GM21528 (cell line): ENCODE data around the gene KRTAP10-12.

ENCODE experiments used
- ATAC-seq: cut with Tn5 transposase; IDR thresholded peaks from one replicate; pipeline ENCODE4 v1.9.1; 2021; ENCODE audit warnings: mild to moderate bottlenecking, moderate library complexity; ENCODE audit not compliant: unreplicated experiment, low FRiP score

Gene KRTAP10-12

DNA sequence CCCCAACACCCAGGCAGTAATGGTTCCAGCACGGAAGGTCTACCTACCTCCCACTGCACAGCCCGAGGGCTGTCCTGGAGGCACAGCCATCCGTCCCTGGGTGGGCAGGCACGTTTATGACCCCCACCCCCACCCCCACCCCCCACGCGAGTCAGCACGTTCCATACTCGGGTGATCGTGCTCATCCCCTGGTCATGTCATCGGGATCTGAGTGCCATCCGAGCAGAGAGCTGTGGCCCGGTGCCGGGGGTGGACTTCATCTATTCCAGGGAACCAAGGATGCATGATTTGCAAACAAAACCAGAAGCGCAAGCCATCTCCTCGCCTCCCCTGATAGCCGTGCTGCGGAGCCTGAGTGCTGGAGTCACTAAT lies 13.3 kb downstream of the KRTAP10-12 start:
- ATAC-seq, result no peak

DNA sequence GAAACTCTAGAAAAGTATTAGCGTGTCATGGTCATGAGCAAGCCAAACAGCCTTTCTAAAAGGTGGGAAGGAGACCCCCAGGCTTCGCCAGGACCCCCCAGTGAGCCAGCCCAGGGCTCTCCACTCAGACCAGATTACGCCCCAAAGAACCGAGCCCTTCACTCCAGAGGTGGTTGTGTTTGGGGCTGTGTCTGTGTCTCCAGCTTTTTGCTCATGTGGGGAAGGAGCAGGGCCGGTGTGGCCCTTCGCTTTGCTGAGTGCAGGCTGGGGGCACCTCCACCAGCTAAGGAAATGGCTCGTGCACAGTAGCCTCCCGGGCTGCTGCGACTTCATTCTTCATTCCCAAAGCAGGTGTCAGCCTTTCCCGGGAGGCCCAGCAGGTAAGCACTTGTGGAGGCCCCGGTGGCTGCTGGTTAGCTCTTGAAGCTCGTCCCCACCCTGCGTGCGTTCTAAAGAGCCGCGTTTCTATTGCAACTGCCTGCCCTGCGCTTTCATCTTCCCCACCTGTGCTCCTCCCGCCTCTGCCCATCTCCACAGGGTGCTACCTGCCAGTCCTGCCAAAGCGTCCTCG lies 13.9 kb downstream of the KRTAP10-12 start:
- no peak for ATAC-seq

DNA sequence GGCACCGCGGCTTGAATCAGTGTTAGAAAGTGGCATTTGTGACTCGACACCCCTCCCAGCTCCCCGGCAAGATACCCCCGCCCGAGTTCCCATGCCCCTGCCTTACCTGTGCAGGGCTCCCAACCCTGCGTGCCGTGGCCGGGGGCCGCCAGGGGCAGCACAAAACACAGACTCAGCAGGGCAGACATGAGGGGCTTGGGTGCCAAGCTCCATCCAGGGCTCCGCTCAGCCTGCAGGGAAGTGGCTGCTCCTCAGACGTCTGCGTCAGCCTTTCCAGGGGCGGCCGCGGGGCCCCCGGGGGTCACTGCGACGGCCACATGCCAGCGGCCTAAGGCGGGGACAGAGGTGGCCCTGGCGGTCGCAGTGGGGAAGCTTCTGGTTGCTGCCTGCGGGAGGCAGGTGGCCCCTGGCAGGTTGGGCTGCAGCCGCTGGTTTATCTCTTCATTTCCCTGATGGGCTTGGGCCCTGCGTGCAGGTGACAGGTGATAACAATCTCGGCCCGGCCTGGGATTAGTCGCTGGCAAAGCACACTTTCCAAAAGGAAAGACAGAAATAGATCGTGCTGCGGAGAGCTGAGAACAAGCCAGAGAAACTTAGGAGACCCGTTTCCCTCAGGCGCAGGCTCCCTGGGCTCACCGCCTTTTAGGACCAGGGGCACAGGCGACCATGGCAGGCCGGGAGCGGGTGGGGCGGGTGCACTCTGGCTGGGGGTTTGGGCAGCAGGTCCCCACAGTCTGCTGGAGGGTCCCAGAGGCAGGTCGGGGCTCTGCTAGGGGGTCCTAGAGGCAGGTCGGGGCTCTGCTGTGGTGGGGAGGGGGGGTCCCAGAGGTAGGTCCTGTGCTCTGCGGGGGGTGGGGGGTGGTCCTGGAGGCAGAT lies 14.6 kb downstream of the KRTAP10-12 start, which contains the start of gene TSPEAR:
TSPEAR (minus strand) TSS at position 246 of the 876 bp plus-strand sequence; CDS start at position 188, 58 bp downstream.
- no peak for ATAC-seq

DNA sequence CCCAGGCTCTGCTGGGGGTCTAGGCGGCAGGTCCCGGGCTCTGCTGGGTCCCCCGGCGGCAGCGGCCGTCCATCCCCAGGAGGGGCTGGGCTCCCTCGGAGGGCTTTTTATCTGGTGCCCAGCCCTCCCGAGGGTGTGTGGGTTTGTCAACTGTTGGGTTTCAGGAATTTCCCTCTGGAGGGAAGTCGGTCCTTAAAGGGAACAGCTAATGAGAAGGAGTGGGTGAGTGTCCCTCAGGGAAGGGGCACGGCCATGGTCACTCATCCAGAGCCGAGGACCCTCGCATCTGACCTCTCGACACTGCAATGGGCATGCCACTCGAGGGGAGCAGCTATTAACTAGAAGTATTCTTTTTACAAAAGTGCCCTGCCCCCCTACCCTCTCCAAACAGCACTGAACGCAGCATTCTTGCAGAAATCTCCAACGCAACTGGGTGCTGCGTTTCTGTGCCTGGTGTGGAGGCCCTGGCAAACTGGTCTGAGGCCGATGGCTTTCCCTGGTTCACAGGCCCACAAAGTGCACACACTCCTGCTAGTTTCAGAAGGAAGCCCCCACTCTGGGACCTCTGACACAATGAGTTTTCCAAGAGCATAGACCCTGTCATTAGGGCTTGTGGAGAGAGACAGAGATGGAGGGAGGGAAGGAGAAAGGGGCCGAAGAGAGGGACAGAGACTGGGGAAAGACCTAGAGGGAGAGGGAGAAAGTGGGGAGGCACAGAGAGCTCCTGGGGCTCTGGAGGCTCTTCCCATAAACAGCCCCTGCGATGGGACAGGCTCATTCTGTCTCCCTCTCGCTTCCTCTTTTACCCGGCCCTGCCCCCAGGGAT lies 15.4 kb downstream of the KRTAP10-12 start:
- no peak for ATAC-seq

DNA sequence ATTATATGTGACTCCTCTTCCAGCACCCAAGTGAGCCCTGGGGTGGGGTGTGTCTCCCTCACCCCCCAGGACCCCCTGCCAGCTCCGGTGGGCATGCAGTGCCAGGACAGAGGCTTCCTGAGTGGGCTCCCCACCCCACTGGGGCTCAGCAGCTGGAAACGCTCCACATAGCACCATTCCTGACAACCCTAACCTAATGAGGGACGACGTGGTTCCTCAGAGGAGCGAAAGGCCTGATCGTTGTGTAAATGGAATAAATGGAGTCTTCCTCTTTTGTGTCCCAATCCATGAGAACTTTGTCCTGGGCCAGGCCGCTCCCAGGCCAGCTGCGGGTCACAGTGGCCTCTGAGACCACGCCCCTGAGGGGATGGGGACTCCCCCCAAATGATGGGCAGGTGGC lies 16.2 kb downstream of the KRTAP10-12 start:
- no peak for ATAC-seq

DNA sequence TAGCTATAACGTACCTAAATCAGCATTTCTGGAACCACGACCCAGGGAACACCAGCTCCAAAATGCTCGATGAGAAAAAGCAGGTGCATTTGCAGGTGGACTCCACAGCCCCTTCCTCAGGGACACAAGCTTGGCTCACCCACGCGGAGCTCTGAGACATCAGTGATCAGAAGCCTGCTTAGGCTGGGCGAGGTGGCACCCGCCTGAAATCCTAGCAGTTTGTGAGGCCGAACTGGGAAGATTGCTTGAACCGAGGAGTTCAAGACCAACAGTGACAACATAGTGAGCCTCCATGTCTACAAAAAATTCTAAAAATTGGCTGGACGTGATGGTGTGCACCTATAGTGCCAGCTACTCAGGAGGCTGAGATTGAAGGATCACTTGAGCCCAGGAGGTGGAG lies 16.9 kb downstream of the KRTAP10-12 start:
- no peak for ATAC-seq

DNA sequence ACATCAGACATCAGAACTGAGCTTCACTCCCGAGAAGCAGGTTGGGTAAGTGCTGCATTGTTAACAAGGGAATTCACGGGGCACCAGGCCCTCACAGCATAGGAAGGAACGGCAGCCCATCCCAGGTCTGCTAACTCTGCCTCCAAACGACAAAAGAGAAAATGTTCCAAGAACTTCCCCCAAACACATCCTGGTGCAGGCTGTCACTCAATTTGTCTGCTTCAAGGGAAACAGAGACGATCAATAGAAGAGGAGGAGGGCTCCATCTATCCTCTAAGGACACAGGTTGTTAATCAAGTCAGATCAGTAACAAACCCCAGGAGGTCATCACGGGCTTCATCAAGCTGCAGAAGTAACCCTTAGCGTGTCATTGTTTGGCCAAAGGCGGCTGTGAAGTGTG lies 17.9 kb downstream of the KRTAP10-12 start:
- ATAC-seq, result no peak

DNA sequence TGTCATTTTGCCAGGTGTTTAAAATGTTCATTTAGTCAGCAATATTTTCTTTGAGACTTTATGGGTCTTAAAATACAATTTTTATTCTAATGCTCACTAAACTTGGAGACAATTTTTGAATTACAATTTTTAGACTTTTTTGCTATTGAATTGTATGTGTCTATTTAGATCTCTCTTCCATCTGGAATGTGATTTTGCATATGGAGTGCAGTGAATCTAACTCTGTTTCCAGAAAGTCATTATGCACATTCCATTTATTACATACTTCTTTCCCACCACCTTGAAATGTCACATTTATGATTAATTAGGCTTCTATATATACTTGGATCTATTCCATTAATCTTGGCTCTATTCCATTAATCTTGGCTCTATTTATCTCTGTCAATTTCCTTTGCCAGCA lies 20.0 kb downstream of the KRTAP10-12 start:
- ATAC-seq, result no peak

DNA sequence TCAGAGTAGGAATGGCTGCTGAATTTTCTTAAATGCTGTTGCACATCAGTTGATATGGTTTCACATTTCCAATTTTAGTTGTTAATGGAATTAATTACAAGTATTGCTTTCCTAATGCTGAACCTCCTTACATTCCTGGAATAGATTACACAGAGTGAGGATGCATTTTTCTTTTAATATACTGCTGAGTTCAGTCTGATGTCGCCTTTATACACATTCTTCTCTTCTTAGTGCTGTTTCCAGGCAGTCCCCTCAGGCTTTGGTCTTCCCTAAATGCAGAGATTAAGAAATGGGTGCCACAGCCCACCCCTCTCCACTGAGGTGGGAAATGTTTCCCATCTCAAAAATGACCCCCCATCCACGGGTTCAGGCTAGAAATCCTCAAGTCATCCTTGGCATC lies 21.1 kb downstream of the KRTAP10-12 start:
- no peak for ATAC-seq

DNA sequence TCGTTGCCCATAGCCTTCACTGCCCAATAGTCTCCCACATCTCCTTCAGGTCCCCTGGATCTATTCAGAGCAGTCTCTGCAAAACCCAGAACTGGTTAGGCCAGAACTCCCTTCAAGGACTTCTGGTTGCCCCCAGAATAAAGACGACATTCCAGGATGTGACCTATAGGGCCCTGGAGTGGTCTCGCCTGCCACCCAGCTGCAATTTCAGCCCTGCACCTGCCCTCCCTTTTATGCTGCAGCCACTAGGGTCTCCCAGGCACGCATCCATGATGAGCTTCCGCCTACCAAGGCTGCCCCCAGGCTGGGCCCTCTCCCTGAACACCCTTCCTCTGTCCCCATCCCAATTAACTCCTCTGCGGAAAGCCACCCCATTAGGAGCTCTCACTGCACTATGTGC lies 21.6 kb downstream of the KRTAP10-12 start:
- ATAC-seq, result no peak

DNA sequence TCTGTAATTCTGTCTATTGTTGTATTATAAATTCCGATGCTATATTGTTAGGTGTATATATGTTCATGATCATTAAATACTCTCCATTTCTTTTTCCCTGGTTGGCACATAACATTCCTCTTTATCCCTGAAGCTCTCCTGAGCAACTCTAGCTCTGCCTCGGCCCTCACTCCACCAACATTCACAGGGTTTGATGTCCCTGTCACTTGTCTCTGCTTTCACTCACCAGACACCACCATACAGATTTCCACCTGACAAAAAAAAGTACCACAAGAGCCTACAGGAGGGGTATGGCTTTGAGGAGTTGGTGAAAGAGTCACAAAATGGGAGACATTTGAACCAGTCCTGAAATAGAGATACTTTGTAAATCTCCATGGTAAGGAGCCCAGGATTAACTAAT lies 23.2 kb downstream of the KRTAP10-12 start:
- ATAC-seq, result no peak

DNA sequence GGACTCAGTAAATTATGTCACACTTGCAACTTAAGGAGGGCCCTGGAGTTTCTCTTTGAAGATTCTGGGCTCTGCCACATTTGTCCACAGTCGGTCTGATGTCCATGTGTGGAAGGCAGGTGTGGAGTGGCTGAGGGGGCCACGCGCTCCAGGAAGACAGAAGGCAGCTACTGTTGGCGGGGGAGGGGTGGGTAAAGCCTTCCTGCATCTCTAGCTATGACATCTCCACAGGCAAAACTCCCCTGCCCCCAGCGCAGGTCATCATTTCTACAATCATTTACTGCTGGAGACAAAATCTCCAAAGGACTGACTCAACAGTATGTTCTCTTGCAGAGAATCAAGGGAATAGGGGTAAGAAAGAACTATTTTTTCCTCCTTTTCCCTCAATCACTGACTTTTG lies 25.8 kb downstream of the KRTAP10-12 start:
- no peak for ATAC-seq

DNA sequence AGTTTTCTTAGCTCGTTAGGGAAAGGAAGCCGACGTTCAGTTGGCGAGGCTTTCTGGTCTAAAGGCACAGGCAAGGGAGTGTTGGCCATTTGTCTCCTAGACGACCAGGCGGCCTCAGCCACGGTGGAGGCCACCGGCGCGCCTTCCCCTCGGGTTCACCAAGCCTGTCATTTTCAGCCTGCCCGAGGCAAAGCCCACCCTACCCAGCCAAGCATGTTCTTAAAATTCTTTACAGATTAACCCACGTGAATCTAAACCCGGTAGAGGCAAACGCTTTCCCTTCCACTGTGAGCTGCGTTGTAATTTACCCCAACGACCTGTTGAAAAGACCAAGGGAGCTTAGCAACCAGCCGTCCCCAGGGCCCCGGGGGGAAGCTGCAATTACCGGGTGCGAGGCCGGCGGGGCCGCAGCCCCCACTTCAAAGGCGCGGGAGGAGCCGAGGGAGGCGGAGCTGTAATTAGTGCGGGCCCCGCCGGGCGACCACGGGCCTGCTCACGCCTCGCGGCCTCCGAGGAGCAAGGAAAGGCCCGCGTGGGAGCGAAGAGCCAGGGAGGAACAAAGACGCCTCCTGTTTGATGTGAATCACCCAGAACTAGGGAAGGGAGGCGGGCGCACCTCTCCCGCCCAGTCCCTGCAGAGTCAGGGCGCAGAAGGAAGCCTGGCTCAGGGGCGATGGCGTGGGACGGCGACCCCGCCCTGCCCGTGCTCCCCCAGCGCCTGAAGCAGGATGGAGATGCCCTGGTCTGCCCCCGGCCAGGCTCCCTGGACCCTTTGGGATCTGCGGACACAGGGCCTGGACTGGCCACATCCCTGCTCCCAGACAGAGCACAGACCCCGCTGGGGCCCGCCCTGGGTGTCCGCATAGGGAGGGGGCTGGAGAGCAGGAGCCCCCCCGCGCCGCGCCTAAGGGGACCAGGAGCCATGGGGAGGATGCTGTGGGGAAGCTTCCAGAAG lies 26.5 kb downstream of the KRTAP10-12 start:
- ATAC-seq, result no peak

DNA sequence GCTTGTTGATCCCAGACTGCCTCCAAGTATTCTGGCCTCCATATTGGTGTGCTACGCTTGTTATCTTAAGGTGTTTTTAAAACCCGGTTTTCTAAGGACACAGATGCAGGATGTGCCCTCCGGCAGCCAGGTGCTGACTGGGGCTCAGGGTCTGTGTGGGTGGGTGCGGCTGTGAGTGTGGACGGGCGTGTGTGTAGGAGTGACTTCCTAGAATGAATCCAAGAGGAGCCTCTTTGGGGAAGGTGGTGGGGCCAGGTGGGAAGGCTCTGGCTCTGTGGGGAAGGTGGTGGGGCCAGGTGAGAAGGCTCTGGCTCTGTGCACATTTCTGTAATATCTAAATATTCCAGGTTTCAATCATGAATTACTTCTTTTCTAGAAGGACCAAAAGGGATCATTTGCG lies 27.2 kb downstream of the KRTAP10-12 start:
- ATAC-seq, result no peak

DNA sequence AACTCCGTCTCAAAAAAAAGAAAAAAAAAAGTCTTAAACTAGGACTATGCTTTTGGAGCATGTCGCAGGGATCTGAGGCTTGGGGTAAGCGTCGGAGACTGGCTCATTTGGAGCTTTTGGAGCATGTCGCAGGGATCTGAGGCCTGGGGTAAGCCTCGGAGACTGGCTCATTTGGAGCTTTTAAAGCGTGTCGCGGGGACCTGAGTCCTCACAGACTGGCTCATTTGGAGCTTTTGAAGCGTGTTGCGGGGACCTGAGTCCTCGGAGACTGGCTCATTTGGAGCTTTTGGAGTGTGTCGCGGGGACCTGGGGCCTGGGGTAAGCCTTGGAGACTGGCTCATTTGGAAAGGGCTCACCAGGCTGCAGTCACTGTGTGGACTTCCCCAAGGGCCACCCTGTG lies 28.0 kb downstream of the KRTAP10-12 start:
- no peak for ATAC-seq

DNA sequence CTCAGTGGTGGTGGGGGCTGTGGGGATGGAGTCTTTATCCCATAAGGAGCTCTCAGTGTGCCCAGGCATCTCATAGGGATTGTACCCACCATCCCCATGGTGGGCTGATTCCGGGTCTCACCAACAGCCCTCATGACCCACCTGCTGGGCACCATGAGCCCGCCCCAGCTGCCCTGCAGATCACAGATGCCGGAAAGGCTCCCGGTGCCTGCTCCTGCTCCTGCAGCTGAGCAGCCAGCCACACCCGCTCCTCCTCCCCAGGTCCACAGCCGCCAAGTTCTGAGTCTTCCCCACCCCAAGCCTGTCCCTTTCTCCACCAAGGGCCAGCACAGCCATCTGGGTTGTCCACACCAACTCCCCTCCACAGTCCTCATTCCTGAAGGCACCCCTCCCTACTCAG lies 29.9 kb downstream of the KRTAP10-12 start:
- ATAC-seq, result no peak

DNA sequence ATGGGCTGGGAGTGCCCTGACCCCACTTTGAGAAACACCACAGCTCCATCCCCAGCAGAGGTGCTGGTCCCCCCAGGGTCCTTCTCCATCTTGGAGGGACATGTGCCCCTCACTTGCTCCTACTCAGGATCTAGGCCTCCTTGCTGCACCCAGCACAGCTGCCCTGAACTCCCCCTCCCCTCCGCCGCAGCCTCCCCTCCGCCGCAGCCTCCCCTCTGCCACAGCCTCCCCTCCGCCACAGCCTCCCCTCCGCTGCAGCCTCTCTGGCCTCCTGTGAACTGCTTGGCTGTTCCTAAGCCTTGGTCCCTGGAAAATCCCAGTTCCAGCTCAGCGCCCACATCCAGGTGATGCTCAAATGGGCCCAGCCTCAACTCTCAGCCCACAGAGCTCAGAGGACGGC lies 30.3 kb downstream of the KRTAP10-12 start:
- no peak for ATAC-seq

DNA sequence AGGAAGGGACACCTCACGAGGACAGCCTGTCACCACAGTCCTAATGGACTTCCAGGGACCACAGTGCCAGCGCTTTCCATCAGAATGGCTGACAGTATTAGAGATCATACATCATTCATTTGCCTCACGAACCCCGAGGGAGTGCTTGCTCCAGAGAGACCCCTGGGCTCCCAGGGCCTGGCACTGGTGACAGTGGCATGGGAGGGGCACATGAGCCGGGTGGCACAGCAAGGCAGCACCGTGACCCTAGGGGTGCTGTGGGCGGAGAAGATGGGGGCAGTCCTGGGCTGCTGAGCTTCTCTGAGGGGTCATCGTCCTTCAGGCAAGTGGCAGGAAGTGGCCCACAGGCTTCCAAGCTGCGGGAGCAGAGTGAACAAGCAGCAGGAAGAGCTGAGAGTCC lies 30.8 kb downstream of the KRTAP10-12 start:
- ATAC-seq, result no peak

DNA sequence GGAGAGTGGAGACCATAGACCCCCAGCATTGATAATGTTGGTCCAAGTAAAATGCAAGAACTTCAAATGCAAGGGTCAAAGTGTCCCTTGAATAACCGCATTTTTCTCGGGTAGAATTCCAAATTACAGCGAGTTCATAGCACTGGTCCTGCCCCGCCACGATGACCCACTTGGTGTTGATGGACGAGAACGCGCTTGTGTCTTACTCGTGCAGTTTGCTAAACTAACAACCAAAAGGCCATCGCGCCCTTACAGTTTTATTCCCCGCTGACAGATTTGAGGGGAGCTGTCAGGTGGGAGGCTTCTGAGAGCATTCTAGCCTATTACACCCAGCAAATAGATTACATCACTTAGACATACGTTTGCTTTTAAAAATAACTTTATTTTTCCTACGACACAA lies 31.7 kb downstream of the KRTAP10-12 start:
- ATAC-seq, result no peak

DNA sequence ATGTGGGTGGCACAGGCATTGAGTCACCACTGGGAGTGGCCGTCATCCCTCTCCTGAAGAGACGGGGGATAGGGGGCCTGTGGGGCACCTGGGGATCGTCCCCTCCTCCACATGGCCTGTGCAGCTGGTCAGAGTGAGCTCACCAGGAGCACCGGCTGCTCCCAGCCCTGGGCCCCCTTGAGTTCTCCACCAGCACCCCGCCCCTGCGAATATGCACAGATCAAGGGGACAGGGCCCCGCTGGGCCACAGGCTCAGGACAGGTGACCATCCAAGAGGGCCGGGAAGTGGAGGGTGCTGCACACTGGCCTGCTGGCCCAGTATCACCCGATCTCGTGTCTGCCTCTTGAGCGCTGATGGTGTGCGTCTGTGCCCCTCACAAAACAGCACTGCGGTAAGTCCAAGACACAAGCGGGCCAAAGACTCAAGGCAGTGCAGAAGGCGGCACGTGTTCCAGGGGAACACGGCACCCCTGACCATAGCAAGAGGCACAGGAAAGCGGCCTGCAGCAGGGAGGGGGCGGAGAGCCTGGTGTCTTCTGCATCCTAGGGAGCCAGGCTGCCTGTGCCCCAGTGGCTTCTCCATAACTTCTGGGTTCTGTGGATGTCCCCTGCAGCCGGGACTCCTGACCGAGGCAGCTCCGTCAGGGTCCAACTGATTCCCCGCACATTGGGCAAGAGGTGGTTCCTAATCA lies 32.5 kb downstream of the KRTAP10-12 start:
- ATAC-seq, result no peak
